ENCODE results near the gene PUDP. TPM values are rescaled to one million over a fixed set of nuclear protein-coding genes. Genes with fewer than 3 reads are reported as not detected.

The PUDP gene
- total and polyA plus RNA-seq, 12 donors = 4.3 to 29.3 (median 14.5) TPM

- no peaks in the 10 kb centered on the region for H3K36me3 ChIP-seq (replicated peaks in 1 of 2)
- no peak overlapping the region for H3K4me3 ChIP-seq
- no peak for TF ChIP-seq POLR2A (IDR thresholded peaks at IDR 0.05)
- TF ChIP-seq CTCF (IDR thresholded peaks at IDR 0.05) = no peak
- H3K9me3 ChIP-seq (replicated peaks in 1 of 3) = no peaks in the 10 kb centered on the region
- WGBS, 4 donors = 95 to 100% (median 100%) methylated on average over 1 to 3 of the region's 3 CpGs
- intact Hi-C loops (cut with DNase I) = no loop called here
- DNase-seq = no peak
- no peak overlapping the region for H3K27ac ChIP-seq
- peaks cover 6 to 19% of the 10 kb centered on the region in 2 donors for H3K4me1 ChIP-seq (replicated peaks in 1 of 2)
- no peaks in the 10 kb centered on the region for H3K27me3 ChIP-seq
These were observed 31.9 kb downstream of the PUDP start for GRCh38 chrX:7116081-7116480.

GRCh38 chrX:7115557-7115956, 32.4 kb downstream of the PUDP start:
- Histone ChIP-seq H3K27ac (no peak overlapping the region), H3K4me1 (replicated peaks in 1 of 2) (peaks cover 3 to 14% of the 10 kb centered on the region in 2 donors), H3K36me3 (replicated peaks in 1 of 2) (no peaks in the 10 kb centered on the region), H3K4me3 (no peak overlapping the region), H3K9me3 (replicated peaks in 1 of 3) (no peaks in the 10 kb centered on the region), H3K27me3 (no peaks in the 10 kb centered on the region)
- TF ChIP-seq CTCF (IDR thresholded peaks at IDR 0.05) = no peak
- no peak for TF ChIP-seq POLR2A (IDR thresholded peaks at IDR 0.05)
- DNase-seq = no peak
- WGBS, 4 donors = 57 to 82% (median 74%) methylated on average over 6 of the region's 6 CpGs
- intact Hi-C loops (cut with DNase I) = no loop called here

- TF ChIP-seq POLR2A (IDR thresholded peaks at IDR 0.05) (no peak), CTCF (IDR thresholded peaks at IDR 0.05) (no peak)
- WGBS, 4 donors = 96 to 98% (median 97%) methylated on average over 7 of the region's 7 CpGs
- no peaks in the 10 kb centered on the region for H3K36me3 ChIP-seq (replicated peaks in 1 of 2)
These were observed 35.9 kb downstream of the PUDP start for GRCh38 chrX:7112071-7112470.

GRCh38 chrX:7111518-7111917, 36.4 kb downstream of the PUDP start:
- Histone ChIP-seq H3K36me3 (replicated peaks in 1 of 2) (no peaks in the 10 kb centered on the region), H3K4me1 (replicated peaks in 1 of 2) (peaks cover 0 to 8% of the 10 kb centered on the region in 2 donors), H3K4me3 (no peak overlapping the region), H3K27me3 (no peaks in the 10 kb centered on the region), H3K9me3 (replicated peaks in 1 of 3) (no peaks in the 10 kb centered on the region), H3K27ac (no peak overlapping the region)
- 97 to 100% (median 100%) methylated on average over 5 to 6 of the region's 6 CpGs for WGBS, 4 donors
- intact Hi-C loops (cut with DNase I) = no loop called here
- no peak for TF ChIP-seq CTCF (IDR thresholded peaks at IDR 0.05)
- no peak for TF ChIP-seq POLR2A (IDR thresholded peaks at IDR 0.05)
- no peak for DNase-seq

More at GRCh38 chrX:7112071-7112470, 35.9 kb downstream of the PUDP start:
- no peaks in the 10 kb centered on the region for H3K9me3 ChIP-seq (replicated peaks in 1 of 3)
- no peak overlapping the region for H3K27ac ChIP-seq
- no peak overlapping the region for H3K4me3 ChIP-seq
- intact Hi-C loops (cut with DNase I) = no loop called here
- peaks cover 0 to 8% of the 10 kb centered on the region in 2 donors for H3K4me1 ChIP-seq (replicated peaks in 1 of 2)
- DNase-seq = no peak
- H3K27me3 ChIP-seq = no peaks in the 10 kb centered on the region

Data from adrenal gland (tissue), 12 donors.